Panc1 (cell line): ENCODE data around the gene ACOT4.
"Not testable (repeated sequence)": the region's sequence is repeated elsewhere in the genome, so short reads cannot be mapped to it uniquely, and the experiment has no call there.

Source experiments
- POLR2AphosphoS5 ChIP-seq: IDR thresholded peaks from 2 replicates; pipeline ENCODE4 v1.6.1; 2012; ENCODE audit warnings: mild to moderate bottlenecking, low read depth, low read length, moderate library complexity
- TCF7L2 ChIP-seq: IDR thresholded peaks from 2 replicates; pipeline ENCODE4 v1.6.1; 2011; ENCODE audit warnings: mild to moderate bottlenecking, low read depth, low read length, inconsistent platforms
- TF ChIP-seq, protein P1 (sequence below): fragments of 450-650 bp; IDR thresholded peaks from 2 replicates; pipeline ENCODE4 v1.5.1; 2017; ENCODE audit warnings: mild to moderate bottlenecking

DNA sequence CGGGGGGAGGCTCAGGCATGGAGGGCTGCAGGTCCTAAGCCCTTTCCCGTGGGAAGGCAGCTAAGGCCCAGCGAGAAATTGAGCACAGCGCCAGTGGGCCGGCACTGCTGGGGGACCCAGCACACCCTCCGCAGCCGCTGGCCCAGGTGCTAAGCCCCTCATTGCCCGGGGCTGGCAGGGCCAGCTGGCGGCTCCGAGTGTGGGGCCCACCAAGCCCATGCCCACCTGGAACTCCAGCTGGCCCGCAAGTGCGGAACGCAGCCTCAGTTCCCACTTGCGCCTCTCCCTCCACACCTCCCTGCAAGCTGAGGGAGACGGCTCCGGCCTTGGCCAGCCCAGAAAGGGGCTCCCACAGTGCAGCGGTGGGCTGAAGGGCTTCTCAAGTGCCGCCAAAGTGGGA lies 25.2 kb upstream of the ACOT4 start:
- TF ChIP-seq, protein P1, sequence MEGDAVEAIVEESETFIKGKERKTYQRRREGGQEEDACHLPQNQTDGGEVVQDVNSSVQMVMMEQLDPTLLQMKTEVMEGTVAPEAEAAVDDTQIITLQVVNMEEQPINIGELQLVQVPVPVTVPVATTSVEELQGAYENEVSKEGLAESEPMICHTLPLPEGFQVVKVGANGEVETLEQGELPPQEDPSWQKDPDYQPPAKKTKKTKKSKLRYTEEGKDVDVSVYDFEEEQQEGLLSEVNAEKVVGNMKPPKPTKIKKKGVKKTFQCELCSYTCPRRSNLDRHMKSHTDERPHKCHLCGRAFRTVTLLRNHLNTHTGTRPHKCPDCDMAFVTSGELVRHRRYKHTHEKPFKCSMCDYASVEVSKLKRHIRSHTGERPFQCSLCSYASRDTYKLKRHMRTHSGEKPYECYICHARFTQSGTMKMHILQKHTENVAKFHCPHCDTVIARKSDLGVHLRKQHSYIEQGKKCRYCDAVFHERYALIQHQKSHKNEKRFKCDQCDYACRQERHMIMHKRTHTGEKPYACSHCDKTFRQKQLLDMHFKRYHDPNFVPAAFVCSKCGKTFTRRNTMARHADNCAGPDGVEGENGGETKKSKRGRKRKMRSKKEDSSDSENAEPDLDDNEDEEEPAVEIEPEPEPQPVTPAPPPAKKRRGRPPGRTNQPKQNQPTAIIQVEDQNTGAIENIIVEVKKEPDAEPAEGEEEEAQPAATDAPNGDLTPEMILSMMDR, result not testable (repeated sequence)
- not testable (repeated sequence) for TF ChIP-seq POLR2AphosphoS5, TCF7L2
